ENCODE measurements around the gene MAN1A2. TPM values are rescaled to one million over a fixed set of nuclear protein-coding genes. Genes with fewer than 3 reads are reported as not detected.

MAN1A2 gene
- total and polyA plus RNA-seq, 5 donors from 2014 or later, result 27.2 to 113 (median 43.8) TPM

DNA sequence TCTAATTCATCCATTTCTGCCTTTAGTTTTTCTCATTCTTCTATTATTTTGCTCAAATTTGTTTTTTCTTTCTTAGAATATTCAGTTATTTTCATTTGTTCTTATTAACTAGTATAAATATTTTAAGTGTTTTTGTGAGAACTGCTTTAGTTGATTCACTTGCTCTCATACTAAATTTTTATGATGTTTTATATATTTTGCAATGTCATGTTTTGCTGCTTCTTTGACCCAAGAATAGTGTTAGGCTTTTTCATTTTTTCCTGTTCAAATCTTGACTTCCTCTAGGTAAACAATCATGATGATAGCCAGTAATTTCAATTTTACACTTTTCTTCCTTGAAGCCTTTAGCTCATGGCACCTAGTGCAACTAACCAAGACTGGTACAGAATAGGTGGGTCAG, 45.2 kb downstream of the MAN1A2 start:
- Mint-ChIP-seq H3K4me3 (no peak overlapping the region), H3K27ac (no peak overlapping the region), H3K4me1 (peaks cover 33 to 55% (median 42%) of the 10 kb centered on the region in 4 donors), H3K36me3 (peaks cover 55% of the 10 kb centered on the region), H3K27me3 (no peaks in the 10 kb centered on the region), H3K9me3 (no peaks in the 10 kb centered on the region)
- H3K36me3 ChIP-seq (ENCODE audit: control insufficient read depth, insufficient read depth, low read length), result peaks cover 42% of the 10 kb centered on the region
- no peak overlapping the region for H3K4me3 ChIP-seq (ENCODE audit: low read depth, low read length)
- ATAC-seq (ENCODE audit: low read depth in 2 of 2), result no peak
- no peak for DNase-seq
- no peaks in the 10 kb centered on the region for H3K9me3 ChIP-seq (ENCODE audit: control insufficient read depth in 2 of 2, low read length in 2 of 2)
- H3K27me3 ChIP-seq (ENCODE audit: control insufficient read depth, insufficient read depth, low read length), result no peaks in the 10 kb centered on the region
- H3K4me1 ChIP-seq (ENCODE audit: control insufficient read depth, insufficient read depth, low read length, poor library complexity, severe bottlenecking), result no peaks in the 10 kb centered on the region
- no peak overlapping the region for H3K27ac ChIP-seq (ENCODE audit: insufficient read depth, low read length, poor library complexity, severe bottlenecking)

DNA sequence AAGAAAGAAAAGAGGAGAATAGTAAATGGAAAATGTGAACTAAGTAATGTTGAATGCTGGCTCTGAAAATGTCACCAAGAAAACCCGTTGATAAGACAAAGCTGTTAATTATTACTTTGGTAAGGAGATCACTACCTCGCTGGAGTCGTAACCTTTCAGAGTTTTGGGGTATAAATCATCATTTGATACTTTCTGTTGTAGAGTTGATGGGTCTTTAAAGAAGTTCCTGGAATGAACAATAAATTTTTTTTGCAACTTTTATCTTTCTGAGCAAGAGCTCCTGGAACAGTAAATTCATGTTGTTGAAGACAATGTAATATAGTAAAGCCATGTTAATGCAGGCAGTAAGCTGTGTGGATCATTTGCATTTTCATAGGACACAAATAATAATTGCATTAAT, 46.2 kb downstream of the MAN1A2 start:
- Histone ChIP-seq H3K9me3 (ENCODE audit: control insufficient read depth in 2 of 2, low read length in 2 of 2) (no peaks in the 10 kb centered on the region), H3K4me1 (ENCODE audit: control insufficient read depth, insufficient read depth, low read length, poor library complexity, severe bottlenecking) (no peaks in the 10 kb centered on the region), H3K36me3 (ENCODE audit: control insufficient read depth, insufficient read depth, low read length) (peaks cover 42% of the 10 kb centered on the region), H3K27ac (ENCODE audit: insufficient read depth, low read length, poor library complexity, severe bottlenecking) (no peak overlapping the region), H3K27me3 (ENCODE audit: control insufficient read depth, insufficient read depth, low read length) (no peaks in the 10 kb centered on the region), H3K4me3 (ENCODE audit: low read depth, low read length) (no peak overlapping the region)
- ATAC-seq (ENCODE audit: low read depth in 2 of 2) (no peak), DNase-seq (no peak)
- Mint-ChIP-seq H3K27ac (no peak overlapping the region), H3K9me3 (no peaks in the 10 kb centered on the region), H3K4me1 (peaks cover 38 to 53% (median 41%) of the 10 kb centered on the region in 4 donors), H3K36me3 (peaks cover 49% of the 10 kb centered on the region), H3K4me3 (no peak overlapping the region), H3K27me3 (no peaks in the 10 kb centered on the region)

DNA sequence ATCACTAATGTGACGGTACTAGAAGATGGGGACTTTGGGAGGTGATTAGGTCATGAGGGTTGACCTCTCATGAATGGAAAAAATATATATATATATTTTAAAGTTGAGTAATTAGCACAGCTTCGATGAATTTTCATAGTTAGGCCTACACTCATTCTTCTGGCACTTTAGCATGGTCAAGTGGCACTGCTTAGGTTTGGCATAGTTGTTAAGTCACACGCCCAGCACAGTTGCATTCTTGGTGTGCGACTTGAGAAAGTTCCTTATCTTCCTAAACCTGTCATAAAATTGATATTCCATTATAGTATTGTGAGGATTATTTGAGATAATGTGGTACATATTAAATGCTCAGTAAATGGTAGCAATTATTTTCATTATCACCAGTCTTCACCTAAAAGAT, 47.7 kb downstream of the MAN1A2 start:
- Histone ChIP-seq H3K4me3 (ENCODE audit: low read depth, low read length) (no peak overlapping the region), H3K36me3 (ENCODE audit: control insufficient read depth, insufficient read depth, low read length) (peaks cover 39% of the 10 kb centered on the region), H3K4me1 (ENCODE audit: control insufficient read depth, insufficient read depth, low read length, poor library complexity, severe bottlenecking) (no peaks in the 10 kb centered on the region), H3K27me3 (ENCODE audit: control insufficient read depth, insufficient read depth, low read length) (no peaks in the 10 kb centered on the region), H3K27ac (ENCODE audit: insufficient read depth, low read length, poor library complexity, severe bottlenecking) (no peak overlapping the region), H3K9me3 (ENCODE audit: control insufficient read depth in 2 of 2, low read length in 2 of 2) (no peaks in the 10 kb centered on the region)
- ATAC-seq (ENCODE audit: low read depth in 2 of 2), result no peak
- no peak for DNase-seq
- H3K4me3 Mint-ChIP-seq, result no peak overlapping the region
- H3K4me1 Mint-ChIP-seq, result peaks cover 37 to 54% (median 42%) of the 10 kb centered on the region in 4 donors
- H3K9me3 Mint-ChIP-seq, result no peaks in the 10 kb centered on the region
- no peak overlapping the region for H3K27ac Mint-ChIP-seq
- no peaks in the 10 kb centered on the region for H3K27me3 Mint-ChIP-seq
- peaks cover 42% of the 10 kb centered on the region for H3K36me3 Mint-ChIP-seq

DNA sequence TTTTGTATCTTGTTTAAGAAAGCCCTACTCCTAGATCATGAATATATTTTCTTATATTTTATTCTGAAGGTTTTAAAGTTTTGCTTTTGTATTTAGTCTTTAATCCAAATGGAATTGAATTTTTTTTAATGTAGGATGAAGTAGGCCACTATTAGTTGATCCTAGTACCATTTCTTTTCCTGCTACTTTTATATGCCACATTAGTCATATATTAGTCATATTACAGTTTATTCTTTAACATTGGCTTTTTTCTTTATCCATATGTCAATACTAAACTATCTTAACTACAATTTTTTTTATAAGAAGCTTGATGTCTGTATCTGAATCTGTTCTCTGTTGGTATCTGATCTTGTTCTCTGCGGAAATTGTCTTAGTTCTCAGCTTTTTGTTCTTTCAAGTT, 48.8 kb downstream of the MAN1A2 start:
- Histone ChIP-seq H3K27me3 (ENCODE audit: control insufficient read depth, insufficient read depth, low read length) (no peaks in the 10 kb centered on the region), H3K27ac (ENCODE audit: insufficient read depth, low read length, poor library complexity, severe bottlenecking) (no peak overlapping the region), H3K36me3 (ENCODE audit: control insufficient read depth, insufficient read depth, low read length) (peaks cover 45% of the 10 kb centered on the region), H3K9me3 (ENCODE audit: control insufficient read depth in 2 of 2, low read length in 2 of 2) (no peaks in the 10 kb centered on the region), H3K4me3 (ENCODE audit: low read depth, low read length) (no peak overlapping the region), H3K4me1 (ENCODE audit: control insufficient read depth, insufficient read depth, low read length, poor library complexity, severe bottlenecking) (no peaks in the 10 kb centered on the region)
- no peak for DNase-seq
- ATAC-seq (ENCODE audit: low read depth in 2 of 2), result no peak
- H3K4me3 Mint-ChIP-seq, result no peak overlapping the region
- H3K27me3 Mint-ChIP-seq, result no peaks in the 10 kb centered on the region
- H3K27ac Mint-ChIP-seq, result peak overlapping the region in 1 of 3 donors; percentile 18
- peaks cover 40 to 53% (median 46%) of the 10 kb centered on the region in 4 donors for H3K4me1 Mint-ChIP-seq
- no peaks in the 10 kb centered on the region for H3K9me3 Mint-ChIP-seq
- peaks cover 46% of the 10 kb centered on the region for H3K36me3 Mint-ChIP-seq

DNA sequence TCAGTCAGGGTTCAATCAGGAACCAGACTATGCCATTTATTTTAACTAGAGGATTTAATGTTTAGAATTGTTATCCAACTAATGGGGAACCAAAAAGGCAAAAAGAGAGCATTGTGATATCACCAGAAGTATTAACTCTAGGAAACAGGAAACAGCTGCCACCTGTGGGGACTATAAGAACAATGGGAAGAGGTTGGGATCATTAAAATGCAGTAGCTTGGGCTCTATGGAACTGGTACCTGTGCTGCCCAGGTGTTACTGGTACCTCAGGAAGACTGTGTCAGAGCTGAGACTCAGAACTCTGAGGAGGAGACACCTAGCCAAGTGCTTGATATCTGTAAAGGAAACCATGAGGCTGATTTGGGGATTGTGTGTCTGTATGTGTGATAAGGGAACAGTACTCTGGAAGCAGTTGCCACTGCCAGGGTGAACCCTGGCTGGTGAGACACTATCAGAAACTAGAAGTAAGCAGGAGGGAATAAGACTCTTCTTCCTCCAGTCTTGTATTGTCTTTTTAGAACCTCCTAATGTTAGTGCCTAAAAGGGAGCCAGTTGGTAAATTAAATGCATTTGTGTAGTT, 49.4 kb downstream of the MAN1A2 start:
- Mint-ChIP-seq H3K27ac (peak overlapping the region in 2 of 3 donors; percentile 18 to 65), H3K4me1 (peaks cover 41 to 53% (median 46%) of the 10 kb centered on the region in 4 donors), H3K9me3 (no peaks in the 10 kb centered on the region), H3K36me3 (peaks cover 48% of the 10 kb centered on the region), H3K4me3 (peak overlapping the region in 1 of 4 donors; percentile 32), H3K27me3 (no peaks in the 10 kb centered on the region)
- no peak for DNase-seq
- H3K27me3 ChIP-seq (ENCODE audit: control insufficient read depth, insufficient read depth, low read length), result no peaks in the 10 kb centered on the region
- ATAC-seq (ENCODE audit: low read depth in 2 of 2), result no peak
- H3K27ac ChIP-seq (ENCODE audit: insufficient read depth, low read length, poor library complexity, severe bottlenecking), result no peak overlapping the region
- H3K4me3 ChIP-seq (ENCODE audit: low read depth, low read length), result no peak overlapping the region
- no peaks in the 10 kb centered on the region for H3K9me3 ChIP-seq (ENCODE audit: control insufficient read depth in 2 of 2, low read length in 2 of 2)
- H3K36me3 ChIP-seq (ENCODE audit: control insufficient read depth, insufficient read depth, low read length), result peaks cover 42% of the 10 kb centered on the region
- no peaks in the 10 kb centered on the region for H3K4me1 ChIP-seq (ENCODE audit: control insufficient read depth, insufficient read depth, low read length, poor library complexity, severe bottlenecking)

DNA sequence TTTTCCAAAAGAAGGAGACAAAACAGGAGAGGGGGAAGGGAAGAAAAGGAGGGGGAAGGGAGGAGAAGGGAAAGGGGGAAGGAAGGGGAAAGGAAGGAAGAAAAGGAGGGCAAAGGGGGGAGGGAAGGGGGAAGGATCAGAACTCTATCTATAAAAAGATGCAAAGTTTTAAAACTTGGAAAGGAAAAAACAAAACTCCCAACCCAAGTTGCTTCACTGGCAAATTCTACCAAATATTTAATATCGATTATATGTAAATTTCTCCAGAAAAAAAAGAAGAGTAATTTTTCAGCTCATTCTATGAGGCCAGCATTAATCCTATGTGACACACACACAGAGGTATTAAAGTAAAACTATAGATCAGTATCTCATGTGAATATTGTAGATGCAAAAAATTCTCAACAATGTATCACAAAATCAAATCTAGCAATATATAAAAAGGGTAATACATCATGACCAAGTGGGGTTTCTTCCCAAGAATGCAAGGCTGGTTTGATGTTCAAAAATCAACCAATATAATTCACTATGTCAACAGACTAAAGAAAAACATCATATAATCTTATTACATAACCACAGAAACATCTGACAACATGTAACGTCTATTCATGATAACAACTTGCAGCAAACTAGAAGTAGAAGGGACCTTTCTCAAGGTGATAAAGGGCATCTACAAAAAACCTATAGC, 57.9 kb downstream of the MAN1A2 start:
- peaks cover 27 to 33% of the 10 kb centered on the region in 2 experiments for H3K9me3 ChIP-seq (ENCODE audit: control insufficient read depth in 2 of 2, low read length in 2 of 2)

DNA sequence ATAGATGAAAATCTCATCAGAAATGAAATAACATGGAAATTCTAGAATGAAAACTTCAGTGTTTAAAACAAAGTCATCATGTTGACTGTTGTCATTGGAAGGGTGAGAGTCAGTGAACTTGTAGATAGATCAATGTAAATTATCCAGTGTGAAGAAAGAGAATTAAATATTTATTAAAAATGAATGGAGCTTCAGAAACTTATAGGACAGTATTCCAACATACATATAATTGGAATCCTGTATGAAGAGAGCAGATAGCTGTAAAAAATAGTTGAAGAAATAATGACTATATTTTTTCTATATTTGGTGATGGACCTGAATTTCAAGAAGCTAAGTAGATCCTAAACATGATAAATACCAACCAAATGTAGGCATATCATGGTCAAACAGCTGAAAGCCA, 60.0 kb downstream of the MAN1A2 start:
- no peaks in the 10 kb centered on the region for H3K27me3 Mint-ChIP-seq
- H3K4me3 Mint-ChIP-seq, result no peak overlapping the region
- no peak for ATAC-seq (ENCODE audit: low read depth in 2 of 2)
- H3K27me3 ChIP-seq (ENCODE audit: control insufficient read depth, insufficient read depth, low read length), result no peaks in the 10 kb centered on the region
- no peaks in the 10 kb centered on the region for H3K4me1 ChIP-seq (ENCODE audit: control insufficient read depth, insufficient read depth, low read length, poor library complexity, severe bottlenecking)
- no peak overlapping the region for H3K4me3 ChIP-seq (ENCODE audit: low read depth, low read length)
- peaks cover 0 to 1% (median 0%) of the 10 kb centered on the region in 4 donors for H3K4me1 Mint-ChIP-seq
- H3K9me3 Mint-ChIP-seq, result peaks cover 0 to 14% (median 2%) of the 10 kb centered on the region in 7 donors
- peaks cover 39% of the 10 kb centered on the region for H3K36me3 ChIP-seq (ENCODE audit: control insufficient read depth, insufficient read depth, low read length)
- H3K36me3 Mint-ChIP-seq, result peaks cover 24% of the 10 kb centered on the region
- no peak overlapping the region for H3K27ac ChIP-seq (ENCODE audit: insufficient read depth, low read length, poor library complexity, severe bottlenecking)
- H3K9me3 ChIP-seq (ENCODE audit: control insufficient read depth in 2 of 2, low read length in 2 of 2), result peaks cover 27 to 33% of the 10 kb centered on the region in 2 experiments
- no peak for DNase-seq
- H3K27ac Mint-ChIP-seq, result no peak overlapping the region

More for the DNA sequence above, 57.9 kb downstream of the MAN1A2 start:
- Histone ChIP-seq H3K27me3 (ENCODE audit: control insufficient read depth, insufficient read depth, low read length) (no peaks in the 10 kb centered on the region), H3K4me1 (ENCODE audit: control insufficient read depth, insufficient read depth, low read length, poor library complexity, severe bottlenecking) (no peaks in the 10 kb centered on the region), H3K36me3 (ENCODE audit: control insufficient read depth, insufficient read depth, low read length) (peaks cover 48% of the 10 kb centered on the region), H3K27ac (ENCODE audit: insufficient read depth, low read length, poor library complexity, severe bottlenecking) (no peak overlapping the region), H3K4me3 (ENCODE audit: low read depth, low read length) (no peak overlapping the region)
- peaks cover 37% of the 10 kb centered on the region for H3K36me3 Mint-ChIP-seq
- H3K27me3 Mint-ChIP-seq, result no peaks in the 10 kb centered on the region
- ATAC-seq (ENCODE audit: low read depth in 2 of 2) (no peak), DNase-seq (no peak)
- H3K27ac Mint-ChIP-seq, result no peak overlapping the region
- H3K9me3 Mint-ChIP-seq, result peaks cover 0 to 14% (median 2%) of the 10 kb centered on the region in 7 donors
- peaks cover 2 to 9% (median 5%) of the 10 kb centered on the region in 4 donors for H3K4me1 Mint-ChIP-seq
- H3K4me3 Mint-ChIP-seq, result no peak overlapping the region

DNA sequence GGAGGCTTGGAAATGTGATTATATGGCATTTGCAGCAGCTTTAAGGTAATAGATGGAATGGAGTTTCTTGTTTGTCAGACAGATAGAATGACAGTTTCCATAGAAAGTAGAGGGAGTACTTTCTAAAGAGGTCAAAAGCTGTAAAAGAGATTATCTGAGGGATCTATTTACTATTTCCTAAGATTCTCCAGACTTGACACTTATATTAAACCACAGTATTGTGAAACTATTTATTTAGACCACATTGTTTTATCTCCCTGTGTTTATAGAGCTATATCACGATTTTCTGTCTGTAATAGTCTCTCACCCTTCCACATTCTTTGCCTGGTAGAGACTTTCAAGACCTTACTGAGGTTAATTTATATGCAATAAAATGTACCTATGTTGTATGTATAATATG, 66.7 kb downstream of the MAN1A2 start:
- no peaks in the 10 kb centered on the region for H3K9me3 Mint-ChIP-seq

More for the DNA sequence above, 66.7 kb downstream of the MAN1A2 start:
- ATAC-seq (ENCODE audit: low read depth in 2 of 2) (no peak), DNase-seq (no peak)
- Mint-ChIP-seq H3K36me3 (peaks cover 6% of the 10 kb centered on the region), H3K4me3 (no peak overlapping the region), H3K4me1 (peaks cover 5 to 24% (median 20%) of the 10 kb centered on the region in 4 donors), H3K27me3 (no peaks in the 10 kb centered on the region), H3K27ac (peak overlapping the region in 1 of 3 donors; percentile 52)
- Histone ChIP-seq H3K27ac (ENCODE audit: insufficient read depth, low read length, poor library complexity, severe bottlenecking) (no peak overlapping the region), H3K27me3 (ENCODE audit: control insufficient read depth, insufficient read depth, low read length) (no peaks in the 10 kb centered on the region), H3K4me3 (ENCODE audit: low read depth, low read length) (no peak overlapping the region), H3K36me3 (ENCODE audit: control insufficient read depth, insufficient read depth, low read length) (no peaks in the 10 kb centered on the region), H3K9me3 (ENCODE audit: control insufficient read depth in 2 of 2, low read length in 2 of 2) (no peaks in the 10 kb centered on the region), H3K4me1 (ENCODE audit: control insufficient read depth, insufficient read depth, low read length, poor library complexity, severe bottlenecking) (no peaks in the 10 kb centered on the region)

Measured in CD4-positive, CD25-positive, alpha-beta regulatory T cell (primary cell).